Sciatic nerve (tissue), 2 donors: ENCODE measurements around the gene GTSE1. TPM values are rescaled to one million over a fixed set of nuclear protein-coding genes. Genes with fewer than 3 reads are reported as not detected.

Source experiments
- ATAC-seq: fragments of 200-7000 bp; cut with Tn5 transposase; one replicate; pipeline ENCODE4 v1.9.1; 2020; ENCODE audit warnings: mild to moderate bottlenecking, moderate library complexity
- DNase-seq: peaks from one replicate; pipeline ENCODE4 v3.0.0-alpha.2; 2020; ENCODE audit warnings: low spot score
- intact Hi-C: fragments of 100-400 bp; cut with DNase I; formaldehyde crosslinking; loops from one replicate; pipeline ENCODE4 v1.14.2; 2022
- total RNA-seq: library from RNA; stranded (reverse); fragmentation: NEBNext Ultra II Directional; extraction: Animal tissue kit (Norgen Biotek cat#: 25700); gene quantifications from one replicate; pipeline ENCODE4 v1.2.1, GENCODE V29; 2021
- donor health status: DM: no; HTN: no; CAD: no.
- donor health status: DM: no; HTN: no; CAD: no.

Gene GTSE1
- total RNA-seq, 1 donor from 2014 or later = 0.49 TPM

GRCh38 chr22:46356496-46357480 lies 60.1 kb downstream of the GTSE1 start:
- intact Hi-C loops = loop anchor here (5.0 to 10.0 kb wide), 2 partner anchors 62 to 186 kb away; partner anchors contain the start of gene GTSE1
- ATAC-seq (no peak), DNase-seq (no peak)

GRCh38 chr22:46357711-46358520 lies 61.2 kb downstream of the GTSE1 start:
- intact Hi-C loops = loop anchor here (5.0 to 10.0 kb wide), 2 partner anchors 63 to 184 kb away; partner anchors contain the start of gene GTSE1
- DNase-seq (no peak), ATAC-seq (no peak)

GRCh38 chr22:46358766-46359165 lies 62.1 kb downstream of the GTSE1 start:
- ATAC-seq (no peak), DNase-seq (no peak)
- intact Hi-C loops = loop anchor here (5.0 to 10.0 kb wide), 2 partner anchors 64 to 184 kb away; partner anchors contain the start of gene GTSE1

GRCh38 chr22:46359362-46359761 lies 62.7 kb downstream of the GTSE1 start:
- intact Hi-C loops = loop anchor here (5.0 to 10.0 kb wide), 2 partner anchors 65 to 183 kb away; partner anchors contain the start of gene GTSE1
- DNase-seq = no peak
- ATAC-seq = no peak

GRCh38 chr22:46360097-46360496 lies 63.4 kb downstream of the GTSE1 start:
- intact Hi-C loops = no loop called here
- no peak for DNase-seq
- ATAC-seq = no peak

- ATAC-seq (no peak), DNase-seq (no peak)
- intact Hi-C loops = no loop called here
Observed at GRCh38 chr22:46360891-46361290, 64.2 kb downstream of the GTSE1 start.

GRCh38 chr22:46361826-46362202 lies 65.1 kb downstream of the GTSE1 start:
- intact Hi-C loops = no loop called here
- ATAC-seq = no peak

GRCh38 chr22:46362203-46362933 lies 65.7 kb downstream of the GTSE1 start:
- intact Hi-C loops = no loop called here
- ATAC-seq = no peak
- no peak for DNase-seq

More at GRCh38 chr22:46361826-46362202, 65.1 kb downstream of the GTSE1 start:
- DNase-seq = no peak

GRCh38 chr22:46362934-46363515 lies 66.4 kb downstream of the GTSE1 start:
- no peak for DNase-seq
- intact Hi-C loops = no loop called here

GRCh38 chr22:46363611-46364321 lies 67.1 kb downstream of the GTSE1 start:
- no peak for DNase-seq
- ATAC-seq = no peak
- intact Hi-C loops = no loop called here

More at GRCh38 chr22:46362934-46363515, 66.4 kb downstream of the GTSE1 start:
- ATAC-seq = no peak

- DNase-seq = no peak
- intact Hi-C loops = no loop called here
Observed at GRCh38 chr22:46364341-46365165, 67.9 kb downstream of the GTSE1 start.

GRCh38 chr22:46365166-46365624 lies 68.5 kb downstream of the GTSE1 start:
- intact Hi-C loops = no loop called here

More at GRCh38 chr22:46364341-46365165, 67.9 kb downstream of the GTSE1 start:
- no peak for ATAC-seq

GRCh38 chr22:46366327-46366731 lies 69.7 kb downstream of the GTSE1 start:
- ATAC-seq = no peak
- no peak for DNase-seq
- intact Hi-C loops = no loop called here

More at GRCh38 chr22:46365166-46365624, 68.5 kb downstream of the GTSE1 start:
- ATAC-seq (no peak), DNase-seq (no peak)

GRCh38 chr22:46366801-46367706 lies 70.4 kb downstream of the GTSE1 start:
- intact Hi-C loops = no loop called here
- DNase-seq = no peak

GRCh38 chr22:46367707-46368191 lies 71.1 kb downstream of the GTSE1 start:
- DNase-seq = peak; percentile 77
- ATAC-seq = peak; percentile 57
- intact Hi-C loops = no loop called here

More at GRCh38 chr22:46366801-46367706, 70.4 kb downstream of the GTSE1 start:
- peak; percentile 9 for ATAC-seq

GRCh38 chr22:46368422-46368821 lies 71.8 kb downstream of the GTSE1 start:
- intact Hi-C loops = no loop called here
- no peak for DNase-seq
- no peak for ATAC-seq
